Tibial nerve (tissue), 4 donors: Measurements from ENCODE around the gene GABBR2. TPM values are rescaled to one million over a fixed set of nuclear protein-coding genes. Genes with fewer than 3 reads are reported as not detected.

ENCODE experiments used
- DNase-seq, 2 donors: peaks; one replicate each; pipeline ENCODE4 v3.0.0-alpha.2; 2019; ENCODE audit warnings: low spot score in 2 of 2
- H3K27ac ChIP-seq, 4 donors: fragments of 200-600 bp; sonication (generic) in 3 of 4; one replicate each; pipeline ENCODE4 v1.5.1; 2017 to 2019; ENCODE audit warnings: mild to moderate bottlenecking in 1 of 4
- H3K27me3 ChIP-seq, 2 donors: fragments of 200-600 bp; sonication (generic) in 1 of 2; one replicate each; pipeline versions ENCODE4 v1.5.1 to v1.6.0; 2017 to 2019
- H3K36me3 ChIP-seq, 3 donors: fragments of 200-600 bp; sonication (generic); one replicate each; pipeline ENCODE4 v1.5.1; 2018 to 2019
- H3K4me1 ChIP-seq, 4 donors: fragments of 200-600 bp; sonication (generic) in 3 of 4; one replicate each; pipeline ENCODE4 v1.5.1; 2017 to 2019
- H3K4me3 ChIP-seq, 4 donors: fragments of 200-600 bp; sonication (generic) in 3 of 4; one replicate each; pipeline ENCODE4 v1.5.1; 2017 to 2019; ENCODE audit warnings: mild to moderate bottlenecking in 1 of 4, moderate library complexity in 1 of 4
- H3K9me3 ChIP-seq, 4 donors: fragments of 200-600 bp; sonication (generic) in 3 of 4; one replicate each; pipeline ENCODE4 v1.5.1; 2017 to 2019
- CTCF ChIP-seq, 5 experiments: fragments of 200-600 bp in 3 of 5; fragments of 450-650 bp in 2 of 5; sonication (generic) in 3 of 5; IDR thresholded peaks; one replicate each; pipeline ENCODE4 v1.5.1; 2016 to 2019; ENCODE audit warnings: antibody characterized with exemption in 5 of 5, mild to moderate bottlenecking in 3 of 5, moderate library complexity in 2 of 5
- EP300 ChIP-seq, 2 donors: sonication (generic); formaldehyde crosslinking; IDR thresholded peaks; one replicate each; pipeline ENCODE4 v1.6.1; 2017; ENCODE audit warnings: antibody characterized with exemption in 2 of 2, mild to moderate bottlenecking in 1 of 2
- POLR2A ChIP-seq, 2 donors: fragments of 450-650 bp; IDR thresholded peaks; one replicate each; pipeline ENCODE4 v1.6.1; 2017; ENCODE audit warnings: antibody characterized with exemption in 2 of 2, mild to moderate bottlenecking in 2 of 2, moderate library complexity in 2 of 2
- WGBS, 2 donors: methylation state at CpG; one replicate each; pipeline ENCODE4 v1.1.5; 2018; 5-methylcytosine and 5-hydroxymethylcytosine counted together
- total RNA-seq, 4 donors: library from RNA; depleted of rRNA; stranded (reverse); fragments of >200 nt; gene quantifications; one replicate each; pipeline ENCODE4 v1.1.0, GENCODE V29; 2016

The GABBR2 gene
- total RNA-seq, 4 donors from 2014 or later: 0.20 to 0.22 TPM; not detected in 2

DNA sequence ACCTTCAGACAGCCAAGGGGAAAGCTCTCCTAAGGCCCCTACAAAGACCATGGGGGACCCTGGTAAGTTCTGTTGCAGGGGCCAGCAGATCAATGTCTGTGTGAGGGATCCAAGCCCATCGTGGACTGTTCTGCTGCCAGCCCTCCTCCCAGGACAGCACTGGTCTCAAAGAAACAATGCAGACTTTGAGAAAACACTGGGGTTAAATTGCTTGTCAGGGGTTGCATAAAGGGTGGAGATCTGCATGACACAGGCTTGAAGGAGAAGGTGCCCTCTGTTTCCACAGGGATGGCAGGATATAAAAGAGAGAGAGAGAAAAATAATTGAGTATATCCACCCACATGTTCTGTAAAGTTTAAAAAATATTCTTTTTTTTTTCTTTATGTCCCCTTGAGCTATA, 295.7 kb downstream of the GABBR2 start:
- TF ChIP-seq CTCF (IDR thresholded peaks at IDR 0.05) (no peak), POLR2A (IDR thresholded peaks at IDR 0.05) (no peak), EP300 (IDR thresholded peaks at IDR 0.05) (no peak)
- H3K27ac ChIP-seq: no peak overlapping the region
- peaks cover 0 to 12% (median 0%) of the 10 kb centered on the region in 4 donors for H3K9me3 ChIP-seq
- 8 to 56% methylated on average over 1 of the region's 1 CpG for WGBS, 2 donors
- no peak for DNase-seq
- no peaks in the 10 kb centered on the region for H3K36me3 ChIP-seq
- H3K4me1 ChIP-seq: peaks cover 0 to 9% (median 0%) of the 10 kb centered on the region in 4 donors
- H3K27me3 ChIP-seq: no peaks in the 10 kb centered on the region
- no peak overlapping the region for H3K4me3 ChIP-seq

- no peak for TF ChIP-seq EP300 (IDR thresholded peaks at IDR 0.05)
- no peak for TF ChIP-seq POLR2A (IDR thresholded peaks at IDR 0.05)
- TF ChIP-seq CTCF (IDR thresholded peaks at IDR 0.05): no peak
- Histone ChIP-seq H3K27ac (no peak overlapping the region), H3K36me3 (no peaks in the 10 kb centered on the region), H3K4me3 (no peak overlapping the region), H3K27me3 (no peaks in the 10 kb centered on the region), H3K4me1 (peaks cover 0 to 9% (median 0%) of the 10 kb centered on the region in 4 donors), H3K9me3 (peaks cover 0 to 12% (median 0%) of the 10 kb centered on the region in 4 donors)
- no peak for DNase-seq
- WGBS, 2 donors: 67 to 78% methylated on average over 10 of the region's 10 CpGs
Observed at GRCh38 chr9:98412101-98412842, 296.5 kb downstream of the GABBR2 start.

- Histone ChIP-seq H3K27ac (no peak overlapping the region), H3K4me1 (peaks cover 0 to 9% (median 0%) of the 10 kb centered on the region in 4 donors), H3K4me3 (no peak overlapping the region), H3K9me3 (no peaks in the 10 kb centered on the region), H3K36me3 (no peaks in the 10 kb centered on the region), H3K27me3 (no peaks in the 10 kb centered on the region)
- no peak for DNase-seq
- TF ChIP-seq CTCF (IDR thresholded peaks at IDR 0.05) (peak in 2 of 5 experiments; percentile 13 to 33), POLR2A (IDR thresholded peaks at IDR 0.05) (no peak), EP300 (IDR thresholded peaks at IDR 0.05) (no peak)
- 35 to 42% methylated on average over 8 of the region's 8 CpGs for WGBS, 2 donors
Observed at GRCh38 chr9:98410185-98410697, 298.5 kb downstream of the GABBR2 start.

GRCh38 chr9:98409719-98410118, 299.0 kb downstream of the GABBR2 start:
- no peak for DNase-seq
- 70 to 82% methylated on average over 6 of the region's 6 CpGs for WGBS, 2 donors
- TF ChIP-seq CTCF (IDR thresholded peaks at IDR 0.05): no peak
- no peak for TF ChIP-seq EP300 (IDR thresholded peaks at IDR 0.05)
- TF ChIP-seq POLR2A (IDR thresholded peaks at IDR 0.05): no peak

DNA sequence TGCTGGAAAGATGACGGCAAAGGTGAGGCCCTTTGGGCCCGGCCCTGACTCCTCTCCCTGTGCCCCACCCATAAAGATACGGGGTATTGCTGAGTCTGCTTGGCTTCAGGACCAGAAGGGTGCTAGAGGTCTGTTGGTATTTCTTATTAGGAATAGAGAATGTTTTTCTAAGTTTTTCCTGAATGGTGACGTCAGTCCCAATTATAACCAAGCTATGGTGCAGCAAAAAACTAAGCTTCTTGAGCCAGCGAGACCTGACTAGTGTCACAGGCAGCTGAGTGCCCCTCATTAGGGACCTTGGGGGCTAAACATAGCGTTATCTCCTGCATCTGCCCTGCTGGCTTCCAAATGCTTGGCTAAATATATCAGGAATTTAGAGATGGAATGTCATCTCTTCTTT, 302.3 kb downstream of the GABBR2 start:
- Histone ChIP-seq H3K9me3 (no peaks in the 10 kb centered on the region), H3K27me3 (no peaks in the 10 kb centered on the region), H3K27ac (no peak overlapping the region), H3K36me3 (no peaks in the 10 kb centered on the region), H3K4me1 (peaks cover 0 to 9% (median 0%) of the 10 kb centered on the region in 4 donors), H3K4me3 (no peak overlapping the region)
- TF ChIP-seq CTCF (IDR thresholded peaks at IDR 0.05) (no peak), POLR2A (IDR thresholded peaks at IDR 0.05) (no peak), EP300 (IDR thresholded peaks at IDR 0.05) (no peak)
- WGBS, 2 donors: 49 to 60% methylated on average over 6 of the region's 6 CpGs
- no peak for DNase-seq

More at GRCh38 chr9:98409719-98410118, 299.0 kb downstream of the GABBR2 start:
- Histone ChIP-seq H3K9me3 (no peaks in the 10 kb centered on the region), H3K36me3 (no peaks in the 10 kb centered on the region), H3K4me1 (peaks cover 0 to 9% (median 0%) of the 10 kb centered on the region in 4 donors), H3K27ac (no peak overlapping the region), H3K4me3 (no peak overlapping the region), H3K27me3 (no peaks in the 10 kb centered on the region)
